Kidney (tissue), 14 donors: Measurements from ENCODE around the gene TMEM170A. TPM values are rescaled to one million over a fixed set of nuclear protein-coding genes. Genes with fewer than 3 reads are reported as not detected.

Experiments
- DNase-seq, 5 donors: peaks; one replicate each; pipeline ENCODE4 v3.0.0-alpha.2; 2013 to 2020
- FAIRE-seq: peaks from 2 replicates; lab custom pipeline; 2012; peaks lifted over from hg19 to GRCh38; lab: Jason Lieb, UNC
- H3K27ac ChIP-seq, 2 donors: one replicate each; pipeline ENCODE4 v1.7.0; 2013; ENCODE audit warnings: low read depth in 2 of 2, low read length in 2 of 2, inconsistent platforms in 1 of 2
- H3K27me3 ChIP-seq: one replicate; pipeline ENCODE4 v1.7.1; 2013; ENCODE audit warnings: low read length, inconsistent platforms; ENCODE audit not compliant: control insufficient read depth, insufficient read depth
- H3K36me3 ChIP-seq, 3 donors: one replicate each; pipeline versions ENCODE4 v1.7.0 to v1.7.1; 2013; ENCODE audit warnings: low read length in 3 of 3, control low read depth in 1 of 3, inconsistent platforms in 1 of 3; ENCODE audit not compliant: insufficient read depth in 3 of 3, control insufficient read depth in 2 of 3
- H3K4me1 ChIP-seq, 3 donors: one replicate each; pipeline versions ENCODE4 v1.7.0 to v1.7.1; 2013; ENCODE audit warnings: low read length in 3 of 3, inconsistent platforms in 1 of 3, low read depth in 1 of 3; ENCODE audit not compliant: control insufficient read depth in 2 of 3, insufficient read depth in 2 of 3
- H3K4me3 ChIP-seq, 3 donors: one replicate each; pipeline versions ENCODE4 v1.7.0 to v1.8.1; 2013; ENCODE audit warnings: low read length in 3 of 3, control low read depth in 1 of 3, inconsistent platforms in 1 of 3
- H3K9ac ChIP-seq, 3 donors: one replicate each; pipeline versions ENCODE4 v1.7.0 to v1.7.1; 2013; ENCODE audit warnings: low read length in 3 of 3, control low read depth in 1 of 3, inconsistent platforms in 1 of 3
- H3K9me3 ChIP-seq, 3 donors: one replicate each; pipeline versions ENCODE4 v1.7.0 to v1.7.1; 2013; ENCODE audit warnings: low read length in 3 of 3, control low read depth in 1 of 3, inconsistent platforms in 1 of 3; ENCODE audit not compliant: control insufficient read depth in 2 of 3, insufficient read depth in 1 of 3
- CTCF ChIP-seq: IDR thresholded peaks from 3 replicates; pipeline ENCODE4 v1.5.1; 2012; ENCODE audit warnings: mild to moderate bottlenecking, moderate library complexity, borderline replicate concordance; ENCODE audit not compliant: insufficient read depth; ENCODE audit errors: extremely low read depth
- intact Hi-C: fragments of 100-400 bp; cut with DNase I; formaldehyde crosslinking; loops from one replicate; pipeline ENCODE4 v1.11.1; 2022
- polyA plus RNA-seq: library from polyadenylated mRNA; stranded (reverse); fragments of 350-450 nt; fragmentation: Illumina TruSeq; extraction: RNeasy Lipid Tissue Mini Kit (QIAGEN cat#74804); gene quantifications from one replicate; pipeline ENCODE4 v1.2.3, GENCODE V29; 2014; ENCODE audit warnings: low read depth, low replicate concordance; ENCODE audit not compliant: insufficient read depth
- total RNA-seq: library from RNA; stranded (reverse); fragmentation: NEBNext Ultra II Directional; extraction: Animal tissue kit (Norgen Biotek cat#: 25700); gene quantifications from one replicate; pipeline ENCODE4 v1.2.1, GENCODE V29; 2021
- donor health status: control.
- donor health status: control.
- donor health status: control.
- donor health status: control.
- donor health status: control.
- donor health status: DM: yes; HTN: yes; CAD: no.
- donor health status: Normal renal cell carcinoma (clear cell type).

TMEM170A gene
- total and polyA plus RNA-seq, 2 donors from 2014 or later = 10.2 to 22.8 TPM

DNA sequence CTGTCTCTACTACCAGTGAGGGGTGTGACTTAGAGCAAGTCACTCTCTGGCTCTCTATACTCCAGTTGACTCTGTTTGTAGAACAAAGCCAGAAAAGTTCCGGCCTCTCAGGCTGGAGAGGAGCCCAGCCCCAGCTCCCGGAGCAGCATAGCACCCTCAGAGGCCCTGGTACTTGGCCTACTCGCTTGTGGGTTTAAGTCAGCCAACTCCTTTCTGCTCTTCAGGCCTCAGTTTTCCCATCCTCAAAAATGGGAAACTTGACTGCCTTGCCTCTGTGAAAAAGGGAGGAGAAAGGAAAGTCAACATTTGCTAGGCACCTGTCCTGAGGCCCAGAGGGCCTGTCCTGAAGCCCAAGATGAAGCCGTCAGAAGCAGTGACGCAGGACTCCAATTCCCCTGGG lies 29.7 kb upstream of the TMEM170A start:
- Histone ChIP-seq H3K9me3 (no peaks in the 10 kb centered on the region), H3K27ac (no peak overlapping the region), H3K36me3 (no peaks in the 10 kb centered on the region), H3K4me3 (no peak overlapping the region), H3K4me1 (peaks cover 0 to 8% (median 0%) of the 10 kb centered on the region in 3 donors), H3K27me3 (no peaks in the 10 kb centered on the region), H3K9ac (no peak overlapping the region)
- no peak for FAIRE-seq
- no peak for TF ChIP-seq CTCF
- DNase-seq = no peak
- intact Hi-C loops = no loop called here

- no peak overlapping the region for H3K27ac ChIP-seq
- no peaks in the 10 kb centered on the region for H3K9me3 ChIP-seq
- FAIRE-seq = no peak
- no peak overlapping the region for H3K4me3 ChIP-seq
- intact Hi-C loops = no loop called here
- no peak overlapping the region for H3K9ac ChIP-seq
- DNase-seq = peak in 2 of 5 donors; percentile 30 to 38
- peaks cover 0 to 8% (median 0%) of the 10 kb centered on the region in 3 donors for H3K4me1 ChIP-seq
- TF ChIP-seq CTCF = no peak
- H3K36me3 ChIP-seq = no peaks in the 10 kb centered on the region
- H3K27me3 ChIP-seq = no peaks in the 10 kb centered on the region
Observed at GRCh38 chr16:75491876-75492275, 27.4 kb upstream of the TMEM170A start.

DNA sequence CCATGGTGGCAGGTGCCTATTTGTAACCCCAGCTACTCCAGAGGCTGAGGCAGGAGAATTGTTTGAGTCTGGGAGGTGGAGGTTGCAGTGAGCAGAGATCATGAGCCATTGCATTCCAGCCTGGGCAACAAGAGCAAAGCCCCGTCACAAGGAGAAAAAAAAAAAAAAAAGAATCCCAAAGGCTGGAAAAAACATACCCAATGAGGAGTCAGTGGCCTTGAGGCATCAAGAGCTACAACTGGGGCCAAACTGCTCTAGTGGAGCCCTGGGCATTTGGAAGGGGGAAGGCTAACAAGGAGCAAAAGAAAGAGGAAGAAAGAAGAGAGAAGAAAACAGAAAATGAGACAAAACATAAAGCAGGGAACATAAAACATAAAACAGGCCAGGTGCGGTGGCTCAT lies 23.8 kb upstream of the TMEM170A start:
- H3K36me3 ChIP-seq = no peaks in the 10 kb centered on the region
- no peak overlapping the region for H3K4me3 ChIP-seq
- no peaks in the 10 kb centered on the region for H3K27me3 ChIP-seq
- no peak overlapping the region for H3K27ac ChIP-seq
- intact Hi-C loops = no loop called here
- TF ChIP-seq CTCF = no peak
- FAIRE-seq (no peak), DNase-seq (no peak)
- no peak overlapping the region for H3K9ac ChIP-seq
- H3K4me1 ChIP-seq = no peaks in the 10 kb centered on the region
- no peaks in the 10 kb centered on the region for H3K9me3 ChIP-seq

DNA sequence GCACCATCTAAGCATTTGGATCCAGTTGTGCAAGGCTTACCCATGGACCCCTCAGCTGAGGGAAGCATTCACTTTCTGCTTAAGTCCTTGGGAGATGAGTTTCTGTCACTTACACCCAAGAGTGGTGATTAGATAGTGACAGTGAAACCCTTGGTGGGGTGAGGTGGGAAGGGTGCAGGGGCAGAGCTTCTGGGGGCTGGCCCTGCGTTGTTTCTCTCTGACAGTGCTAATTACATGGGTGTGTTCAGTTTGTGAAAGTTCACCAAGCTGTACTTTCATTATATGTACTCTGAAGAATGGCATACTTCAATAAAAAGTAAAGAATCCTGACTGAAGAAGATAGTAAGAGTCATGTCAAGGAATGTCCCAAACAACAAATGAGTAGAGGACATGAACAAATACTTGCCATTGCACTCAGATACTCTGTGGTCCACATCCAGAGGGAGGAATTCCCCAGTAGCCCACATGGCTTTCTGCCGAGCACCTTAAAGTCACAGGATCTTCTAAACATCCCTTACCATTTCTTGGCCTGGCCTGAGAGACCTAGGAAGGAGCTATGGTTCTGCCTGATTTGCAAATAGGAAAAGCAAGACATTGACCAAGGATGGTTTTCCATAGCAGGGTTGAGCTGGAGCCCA lies 22.3 kb upstream of the TMEM170A start:
- TF ChIP-seq CTCF = no peak
- Histone ChIP-seq H3K36me3 (no peaks in the 10 kb centered on the region), H3K9me3 (no peaks in the 10 kb centered on the region), H3K4me1 (no peaks in the 10 kb centered on the region), H3K27me3 (no peaks in the 10 kb centered on the region), H3K27ac (no peak overlapping the region), H3K4me3 (no peak overlapping the region), H3K9ac (no peak overlapping the region)
- DNase-seq (no peak), FAIRE-seq (no peak)
- intact Hi-C loops = no loop called here
